GM23338 (cell line): Measurements from ENCODE around the gene PAMR1. TPM values are rescaled to one million over a fixed set of nuclear protein-coding genes. Genes with fewer than 3 reads are reported as not detected.

ENCODE experiments used
- ATAC-seq: fragments of 200-7000 bp; cut with Tn5 transposase; 3 replicates; pipeline ENCODE4 v1.9.1; 2020
- DNase-seq: peaks from one replicate; pipeline ENCODE4 v3.0.0-alpha.2; 2015; ENCODE audit warnings: low spot score
- H2AFZ ChIP-seq: fragments of 200-600 bp; sonication (generic); 2 replicates; pipeline ENCODE4 v1.8.0; 2016; ENCODE audit warnings: antibody characterized with exemption, mild to moderate bottlenecking, moderate library complexity
- H3F3A ChIP-seq: fragments of 200-600 bp; sonication (generic); replicated peaks from 2 replicates; pipeline ENCODE4 v1.8.0; 2017; ENCODE audit warnings: antibody characterized with exemption, mixed run types, low read depth
- H3K27ac ChIP-seq: fragments of 200-600 bp; sonication (generic); 2 replicates; pipeline ENCODE4 v1.6.1; 2016; ENCODE audit warnings: low read depth
- H3K27me3 ChIP-seq: fragments of 200-600 bp; sonication (generic); 2 replicates; pipeline ENCODE4 v1.8.0; 2016; ENCODE audit warnings: mild to moderate bottlenecking, mixed run types, moderate library complexity; ENCODE audit not compliant: insufficient read depth
- H3K36me3 ChIP-seq: fragments of 200-600 bp; sonication (generic); 2 replicates; pipeline ENCODE4 v1.8.0; 2016; ENCODE audit warnings: mild to moderate bottlenecking; ENCODE audit not compliant: insufficient read depth
- H3K4me1 ChIP-seq: fragments of 200-600 bp; sonication (generic); 2 replicates; pipeline ENCODE4 v1.8.0; 2016; ENCODE audit warnings: mild to moderate bottlenecking, moderate library complexity; ENCODE audit not compliant: insufficient read depth
- H3K4me2 ChIP-seq: fragments of 200-600 bp; sonication (generic); 2 replicates; pipeline ENCODE4 v1.7.1; 2017; ENCODE audit warnings: mixed run types
- H3K4me3 ChIP-seq: fragments of 200-600 bp; sonication (generic); 2 replicates; pipeline ENCODE4 v1.6.1; 2016; ENCODE audit warnings: mixed run types
- H3K79me2 ChIP-seq: fragments of 200-600 bp; sonication (generic); replicated peaks from 2 replicates; pipeline ENCODE4 v1.8.0; 2017; ENCODE audit warnings: mild to moderate bottlenecking; ENCODE audit not compliant: insufficient read depth
- H3K9me2 ChIP-seq: fragments of 200-600 bp; sonication (generic); 2 replicates; pipeline ENCODE4 v1.8.0; 2017; ENCODE audit not compliant: insufficient read depth
- H4K20me1 ChIP-seq: fragments of 200-600 bp; sonication (generic); replicated peaks from 2 replicates; pipeline ENCODE4 v1.8.0; 2017; ENCODE audit warnings: mild to moderate bottlenecking; ENCODE audit not compliant: insufficient read depth
- H3K27ac Mint-ChIP-seq: 2 replicates; pipeline ENCODE4 v1.8.0; 2020; ENCODE audit warnings: inconsistent platforms, mild to moderate bottlenecking, moderate library complexity, mixed read lengths
- H3K27me3 Mint-ChIP-seq: 3 replicates; pipeline ENCODE4 v1.8.0; 2022; ENCODE audit warnings: low read depth, mild to moderate bottlenecking, moderate library complexity, mixed read lengths, inconsistent platforms; ENCODE audit not compliant: insufficient read depth, poor library complexity
- H3K36me3 Mint-ChIP-seq: 3 replicates; pipeline ENCODE4 v1.8.0; 2021; ENCODE audit warnings: low read depth, mild to moderate bottlenecking, inconsistent platforms, moderate library complexity, mixed read lengths
- H3K4me1 Mint-ChIP-seq: 3 replicates; pipeline ENCODE4 v1.8.0; 2020; ENCODE audit warnings: mild to moderate bottlenecking, inconsistent platforms, mixed read lengths
- H3K4me3 Mint-ChIP-seq: 3 replicates; pipeline ENCODE4 v1.8.0; 2021; ENCODE audit warnings: moderate library complexity, mild to moderate bottlenecking, inconsistent platforms, mixed read lengths
- H3K9me3 Mint-ChIP-seq: 3 replicates; pipeline ENCODE4 v1.8.0; 2020; ENCODE audit warnings: moderate library complexity, mild to moderate bottlenecking, inconsistent platforms, mixed read lengths
- POLR2AphosphoS5 ChIP-seq: IDR thresholded peaks from 2 replicates; pipeline ENCODE4 v1.6.1; 2016; ENCODE audit warnings: antibody characterized with exemption, low read depth
- polyA plus RNA-seq: library from polyadenylated mRNA; unstranded; fragments of >200 nt; fragmentation: Nextera tagmentation; extraction: Ambion mirVana; gene quantifications from 2 replicates; pipeline ENCODE4 v1.2.1, GENCODE V29; 2016
- total RNA-seq: library from RNA; depleted of rRNA; stranded (reverse); fragments of >200 nt; shearing (Covaris generic); gene quantifications from 2 replicates; pipeline ENCODE4 v1.2.3, GENCODE V29; 2014; rRNA removed
- TF ChIP-seq, protein P1 (sequence below), 2 experiments: fragments of 200-600 bp in 1 of 2; sonication (generic) in 1 of 2; conservative IDR thresholded peaks; 2 replicates each; pipeline versions ENCODE4 v1.5.1 to v1.6.1; 2016 to 2017; ENCODE audit warnings: antibody characterized with exemption in 2 of 2, low read depth in 2 of 2, mild to moderate bottlenecking in 2 of 2, moderate library complexity in 1 of 2

PAMR1 gene
- total and polyA plus RNA-seq, 2 experiments from 2014 or later, result 1.6 to 3.1 TPM

DNA sequence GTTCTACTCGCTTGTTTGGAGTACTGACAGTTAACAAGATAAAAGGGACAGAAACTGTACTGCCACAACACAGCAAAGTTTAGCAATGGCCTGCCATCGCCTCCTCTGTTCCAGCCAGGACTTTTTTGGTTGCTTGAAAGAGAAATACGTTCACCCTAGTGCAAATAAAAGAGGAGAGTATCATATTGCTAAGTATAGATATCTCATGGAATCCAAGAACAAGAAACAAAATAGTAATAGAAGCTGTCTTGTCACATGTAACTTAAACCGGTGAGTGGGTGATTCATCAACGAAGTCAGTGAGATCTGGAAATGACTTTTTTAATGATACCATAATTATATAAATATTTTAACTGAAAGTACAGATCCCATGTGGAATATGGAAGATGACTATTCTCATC is 141.5 kb downstream of the PAMR1 start:
- H3K4me3 Mint-ChIP-seq, result no peak overlapping the region
- Histone ChIP-seq H3K27ac (no peak overlapping the region), H3K9me2 (no peaks in the 10 kb centered on the region), H3K4me3 (no peak overlapping the region), H3K36me3 (no peaks in the 10 kb centered on the region), H3K79me2 (no peaks in the 10 kb centered on the region), H3F3A (no peaks in the 10 kb centered on the region), H4K20me1 (no peaks in the 10 kb centered on the region), H3K27me3 (no peaks in the 10 kb centered on the region), H2AFZ (no peak overlapping the region), H3K4me1 (no peaks in the 10 kb centered on the region), H3K4me2 (no peak overlapping the region)
- no peak for DNase-seq
- H3K4me1 Mint-ChIP-seq, result no peaks in the 10 kb centered on the region
- H3K27me3 Mint-ChIP-seq, result no peaks in the 10 kb centered on the region
- no peak for ATAC-seq
- H3K27ac Mint-ChIP-seq, result no peak overlapping the region
- no peaks in the 10 kb centered on the region for H3K36me3 Mint-ChIP-seq
- no peak for TF ChIP-seq POLR2AphosphoS5
- TF ChIP-seq, protein P1, sequence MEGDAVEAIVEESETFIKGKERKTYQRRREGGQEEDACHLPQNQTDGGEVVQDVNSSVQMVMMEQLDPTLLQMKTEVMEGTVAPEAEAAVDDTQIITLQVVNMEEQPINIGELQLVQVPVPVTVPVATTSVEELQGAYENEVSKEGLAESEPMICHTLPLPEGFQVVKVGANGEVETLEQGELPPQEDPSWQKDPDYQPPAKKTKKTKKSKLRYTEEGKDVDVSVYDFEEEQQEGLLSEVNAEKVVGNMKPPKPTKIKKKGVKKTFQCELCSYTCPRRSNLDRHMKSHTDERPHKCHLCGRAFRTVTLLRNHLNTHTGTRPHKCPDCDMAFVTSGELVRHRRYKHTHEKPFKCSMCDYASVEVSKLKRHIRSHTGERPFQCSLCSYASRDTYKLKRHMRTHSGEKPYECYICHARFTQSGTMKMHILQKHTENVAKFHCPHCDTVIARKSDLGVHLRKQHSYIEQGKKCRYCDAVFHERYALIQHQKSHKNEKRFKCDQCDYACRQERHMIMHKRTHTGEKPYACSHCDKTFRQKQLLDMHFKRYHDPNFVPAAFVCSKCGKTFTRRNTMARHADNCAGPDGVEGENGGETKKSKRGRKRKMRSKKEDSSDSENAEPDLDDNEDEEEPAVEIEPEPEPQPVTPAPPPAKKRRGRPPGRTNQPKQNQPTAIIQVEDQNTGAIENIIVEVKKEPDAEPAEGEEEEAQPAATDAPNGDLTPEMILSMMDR (conservative IDR thresholded peaks at IDR 0.05; ENCODE audit: low read depth in 2 of 2), result no peak
- no peaks in the 10 kb centered on the region for H3K9me3 Mint-ChIP-seq

Other genes starting within 250 kb of the PAMR1 start
- 1.7 and 2.8 TPM in 2 replicates for gene SLC1A2, start 106.1 kb downstream of the PAMR1 start, total RNA-seq
- 0.70 and 1.5 TPM in 2 replicates for gene SLC1A2, start 106.1 kb downstream of the PAMR1 start, polyA plus RNA-seq
- 16.1 and 18.4 TPM in 2 replicates for gene FJX1, start 92.8 kb upstream of the PAMR1 start, total RNA-seq
- gene FJX1, start 92.8 kb upstream of the PAMR1 start, polyA plus RNA-seq, result 9.4 and 10.0 TPM in 2 replicates
- 10.3 and 11.0 TPM in 2 replicates for gene TRIM44, start 137.2 kb upstream of the PAMR1 start, total RNA-seq
- gene TRIM44, start 137.2 kb upstream of the PAMR1 start, polyA plus RNA-seq, result 7.6 and 10.4 TPM in 2 replicates